ENCODE measurements around the gene L3MBTL2.
A peak's percentile ranks its signal among the peaks of the same experiment; 100 is the strongest.
"Not testable (repeated sequence)": the region's sequence is repeated elsewhere in the genome, so short reads cannot be mapped to it uniquely, and the experiment has no call there.

Gene L3MBTL2

GRCh38 chr22:41204992-41205900 is at the start of gene L3MBTL2:
L3MBTL2 (plus strand) TSS chr22:41205312; CDS start chr22:41205363, 51 bp downstream.
- peak; percentile 96 for DNase-seq (ENCODE audit: low read depth)

- DNase-seq (ENCODE audit: low read depth): no peak
Observed at GRCh38 chr22:41157083-41157482, 48.0 kb upstream of the L3MBTL2 start.

- DNase-seq (ENCODE audit: low read depth): no peak
Observed at GRCh38 chr22:41169157-41169556, 36.0 kb upstream of the L3MBTL2 start.

- DNase-seq (ENCODE audit: low read depth): no peak
Observed at GRCh38 chr22:41171996-41172395, 33.1 kb upstream of the L3MBTL2 start.

GRCh38 chr22:41175546-41175945 is 29.6 kb upstream of the L3MBTL2 start:
- DNase-seq (ENCODE audit: low read depth): no peak

GRCh38 chr22:41177040-41177621 is 28.0 kb upstream of the L3MBTL2 start:
- DNase-seq (ENCODE audit: low read depth): no peak

- no peak for DNase-seq (ENCODE audit: low read depth)
Observed at GRCh38 chr22:41177622-41178424, 27.3 kb upstream of the L3MBTL2 start.

GRCh38 chr22:41178425-41178975 is 26.6 kb upstream of the L3MBTL2 start:
- DNase-seq (ENCODE audit: low read depth): no peak

- DNase-seq (ENCODE audit: low read depth): not testable (repeated sequence)
Observed at GRCh38 chr22:41180362-41180761, 24.8 kb upstream of the L3MBTL2 start.

GRCh38 chr22:41180926-41181325 is 24.2 kb upstream of the L3MBTL2 start:
- DNase-seq (ENCODE audit: low read depth): no peak

GRCh38 chr22:41181349-41182241 is 23.5 kb upstream of the L3MBTL2 start:
- DNase-seq (ENCODE audit: low read depth): no peak

- no peak for DNase-seq (ENCODE audit: low read depth)
Observed at GRCh38 chr22:41184679-41185078, 20.4 kb upstream of the L3MBTL2 start.

- DNase-seq (ENCODE audit: low read depth): no peak
Observed at GRCh38 chr22:41191467-41191866, 13.6 kb upstream of the L3MBTL2 start.

- no peak for DNase-seq (ENCODE audit: low read depth)
Observed at GRCh38 chr22:41193829-41194228, 11.3 kb upstream of the L3MBTL2 start.

GRCh38 chr22:41197038-41197972 is 7.8 kb upstream of the L3MBTL2 start:
- peak; percentile 77 for DNase-seq (ENCODE audit: low read depth)

- no peak for DNase-seq (ENCODE audit: low read depth)
Observed at GRCh38 chr22:41198027-41198580, 7.0 kb upstream of the L3MBTL2 start.

GRCh38 chr22:41201141-41201540 is 4.0 kb upstream of the L3MBTL2 start:
- DNase-seq (ENCODE audit: low read depth): no peak

- DNase-seq (ENCODE audit: low read depth): no peak
Observed at GRCh38 chr22:41203118-41203517, 2.0 kb upstream of the L3MBTL2 start.

GRCh38 chr22:41204066-41204465 is 1.0 kb upstream of the L3MBTL2 start:
- DNase-seq (ENCODE audit: low read depth): no peak

GRCh38 chr22:41206719-41207118 is 1.6 kb downstream of the L3MBTL2 start:
- DNase-seq (ENCODE audit: low read depth): no peak

Measured in stimulated activated CD8-positive, alpha-beta memory T cell treated with anti-CD3 and anti-CD28 coated beads, Interleukin-12 subunit alpha, Interleukin-12 subunit beta, amount 100 ng/mL, for 4 hours (primary cell).